MV-4-11 (cell line): ENCODE measurements around the gene ZRANB1.
A peak's percentile ranks its signal among the peaks of the same experiment; 100 is the strongest.

Experiments
- DNase-seq: peaks from one replicate; lab custom pipeline; 2025; lab: John Stamatoyannopoulos, UW

Gene ZRANB1

GRCh38 chr10:124963866-124964720 lies 22.2 kb downstream of the ZRANB1 start:
- DNase-seq: no peak

DNA sequence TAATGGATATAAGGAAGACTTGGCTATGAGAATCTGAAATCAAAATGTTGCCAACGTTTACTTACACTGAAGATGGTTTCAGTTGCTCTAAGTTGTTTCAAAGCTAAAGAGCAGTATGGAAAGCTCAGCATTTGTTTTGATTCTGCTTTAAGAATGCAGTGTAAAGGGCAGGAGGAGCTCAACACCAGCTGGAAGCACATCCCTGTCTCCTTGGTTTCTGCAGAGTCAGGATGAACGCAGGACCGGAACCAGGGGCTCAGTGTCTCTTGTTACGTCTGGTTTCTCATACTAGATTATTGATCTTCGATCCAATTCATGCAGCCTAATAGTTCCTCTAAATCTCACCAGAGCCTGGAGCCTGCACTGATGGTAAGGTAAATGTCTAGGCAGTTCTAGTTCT lies 24.1 kb downstream of the ZRANB1 start:
- no peak for DNase-seq

GRCh38 chr10:124967255-124967654 lies 25.3 kb downstream of the ZRANB1 start:
- no peak for DNase-seq

DNA sequence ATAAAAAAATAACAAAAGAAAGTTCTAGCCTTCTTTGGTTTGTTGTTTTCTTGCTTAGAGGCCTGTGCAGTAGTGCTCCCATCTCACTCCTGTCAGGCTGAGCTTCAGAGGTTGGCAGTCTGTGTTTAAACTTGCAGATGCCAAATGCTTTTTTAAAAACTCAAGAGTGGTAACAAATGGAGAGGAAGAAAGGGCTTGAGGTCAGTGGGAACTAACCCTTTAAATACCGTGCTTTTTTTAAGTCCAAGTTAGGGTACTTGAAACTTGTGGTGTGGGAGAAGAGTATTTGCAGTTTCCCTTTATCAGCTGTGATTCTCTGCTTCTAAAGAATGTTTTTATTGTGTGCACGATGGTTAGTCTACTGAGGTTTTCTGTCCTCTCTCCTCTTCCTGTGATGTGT lies 29.4 kb downstream of the ZRANB1 start:
- DNase-seq: peak; percentile 55

DNA sequence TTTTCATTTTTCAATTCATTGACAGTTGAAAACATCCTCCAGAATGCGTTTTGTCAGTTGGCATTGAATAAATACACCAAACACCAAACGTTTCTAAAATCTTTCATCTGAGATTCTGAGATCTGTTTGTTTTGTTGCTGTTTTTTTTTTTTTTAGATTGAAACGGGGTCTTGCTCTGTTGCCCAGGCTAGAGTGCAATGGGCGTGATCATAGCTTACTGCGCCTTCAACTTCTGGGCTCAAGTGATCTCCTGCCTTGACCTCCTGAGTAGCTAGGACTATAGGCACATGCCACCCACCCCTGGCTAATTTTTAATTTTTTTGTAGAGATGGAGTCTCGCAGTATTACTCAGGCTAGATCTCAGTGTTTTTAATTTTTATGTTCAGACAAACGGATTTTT lies 30.7 kb downstream of the ZRANB1 start:
- DNase-seq: no peak

DNA sequence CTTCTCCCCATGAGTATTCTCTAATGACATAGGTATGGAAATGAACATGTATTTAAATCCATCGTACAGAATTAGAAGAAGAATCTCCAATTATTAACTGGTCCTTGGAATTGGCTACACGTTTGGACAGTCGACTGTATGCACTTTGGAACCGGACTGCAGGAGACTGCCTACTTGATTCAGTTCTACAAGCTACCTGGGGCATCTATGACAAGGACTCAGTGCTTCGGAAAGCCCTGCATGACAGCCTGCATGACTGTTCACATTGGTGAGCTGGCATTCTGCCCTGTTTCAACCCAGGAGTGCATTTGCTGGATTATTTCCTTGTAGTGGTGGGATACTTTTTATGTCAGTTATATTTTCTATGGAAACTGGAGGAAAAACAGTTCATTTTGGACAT lies 32.2 kb downstream of the ZRANB1 start:
- no peak for DNase-seq

GRCh38 chr10:124975977-124976514 lies 34.1 kb downstream of the ZRANB1 start:
- DNase-seq: peak; percentile 24

DNA sequence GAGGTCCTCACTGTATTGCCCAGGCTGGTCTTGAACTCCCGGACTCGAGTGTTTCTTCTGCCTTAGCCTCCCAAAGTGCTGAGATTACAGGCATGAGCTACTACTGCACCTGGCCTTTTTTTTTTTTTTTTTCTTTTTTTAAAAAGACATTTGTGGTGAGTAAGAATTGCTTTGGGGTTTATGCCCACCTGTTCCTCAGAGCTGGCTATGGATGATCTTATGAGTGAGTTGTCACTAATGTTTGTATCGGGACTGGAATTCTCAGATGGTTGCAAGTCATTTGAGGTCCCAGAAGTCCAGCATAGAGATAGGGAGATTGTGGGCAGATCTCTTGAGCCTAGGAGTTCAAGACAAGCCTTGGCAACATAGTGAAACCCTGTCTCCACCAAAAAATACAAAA lies 35.2 kb downstream of the ZRANB1 start:
- no peak for DNase-seq

DNA sequence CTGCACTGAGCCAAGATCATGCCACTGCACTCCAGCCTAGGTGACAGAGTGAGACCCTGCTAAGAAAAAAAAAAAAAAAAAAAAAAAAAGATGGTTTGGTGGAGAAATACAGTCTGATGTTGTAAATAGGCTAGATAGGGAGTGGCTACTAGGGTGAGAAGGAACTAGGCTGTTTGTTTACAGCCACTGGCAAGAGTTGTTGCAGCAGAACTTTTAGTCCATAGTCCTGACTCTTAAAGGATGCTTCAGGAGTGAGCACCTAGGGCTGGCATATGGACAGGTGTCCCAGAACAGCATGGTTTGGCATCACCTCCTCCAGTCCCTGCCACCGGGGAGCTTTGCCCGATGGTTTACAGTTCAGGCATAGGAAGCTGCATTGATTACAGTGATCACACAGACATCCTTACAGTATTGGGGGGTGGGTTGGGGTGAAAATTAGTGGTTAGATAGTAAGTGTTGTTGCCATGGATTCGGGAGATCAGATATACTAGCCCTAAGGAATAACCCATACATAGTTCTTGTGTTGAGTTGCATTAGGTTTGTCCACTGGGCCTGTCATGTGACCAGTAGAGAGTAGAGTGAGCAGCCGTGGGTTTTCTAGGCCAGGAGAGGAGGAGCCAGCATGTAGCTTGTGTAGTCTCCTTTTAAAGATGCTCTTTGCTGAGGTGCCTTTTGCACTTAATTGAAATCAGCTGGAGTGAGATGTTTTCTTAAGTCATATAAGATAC lies 35.9 kb downstream of the ZRANB1 start:
- no peak for DNase-seq

DNA sequence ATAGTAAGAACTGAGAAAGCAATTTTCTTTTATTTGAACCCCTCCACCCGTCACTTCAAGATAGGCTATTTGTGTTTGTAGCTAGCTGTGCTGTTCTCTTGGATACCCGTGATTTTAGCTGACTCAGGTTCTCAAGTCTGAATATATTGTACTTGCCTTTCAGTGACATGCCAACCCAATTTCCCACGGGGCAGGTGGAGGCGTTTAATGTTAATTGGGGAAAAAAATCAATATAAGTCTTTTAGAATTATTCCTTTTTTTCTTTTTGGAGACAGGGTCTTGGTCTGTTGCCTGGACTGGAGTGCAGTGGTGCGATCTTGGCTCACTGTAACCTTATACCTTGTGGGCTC lies 36.4 kb downstream of the ZRANB1 start:
- no peak for DNase-seq

GRCh38 chr10:124983321-124983720 lies 41.4 kb downstream of the ZRANB1 start:
- DNase-seq: peak; percentile 26

GRCh38 chr10:124984376-124984775 lies 42.5 kb downstream of the ZRANB1 start:
- DNase-seq: no peak

DNA sequence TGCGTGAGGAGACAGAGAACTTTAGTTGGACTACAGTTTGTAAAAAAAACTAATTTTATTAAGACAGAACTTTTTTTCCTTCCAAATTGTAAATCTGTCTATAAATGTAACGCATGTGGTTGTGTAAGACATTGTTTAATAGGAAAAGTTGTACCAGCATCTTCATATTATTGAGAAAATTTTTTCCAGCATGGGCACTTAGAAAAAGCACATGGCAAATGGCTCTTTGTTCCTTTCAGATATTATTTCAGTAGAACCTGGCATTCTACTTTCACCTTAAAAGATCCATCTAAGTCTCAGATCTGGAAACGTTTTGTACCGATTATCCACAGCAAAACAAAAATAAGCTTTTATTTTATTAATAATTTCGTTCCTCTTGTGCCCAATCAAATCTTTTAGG lies 43.2 kb downstream of the ZRANB1 start:
- no peak for DNase-seq

DNA sequence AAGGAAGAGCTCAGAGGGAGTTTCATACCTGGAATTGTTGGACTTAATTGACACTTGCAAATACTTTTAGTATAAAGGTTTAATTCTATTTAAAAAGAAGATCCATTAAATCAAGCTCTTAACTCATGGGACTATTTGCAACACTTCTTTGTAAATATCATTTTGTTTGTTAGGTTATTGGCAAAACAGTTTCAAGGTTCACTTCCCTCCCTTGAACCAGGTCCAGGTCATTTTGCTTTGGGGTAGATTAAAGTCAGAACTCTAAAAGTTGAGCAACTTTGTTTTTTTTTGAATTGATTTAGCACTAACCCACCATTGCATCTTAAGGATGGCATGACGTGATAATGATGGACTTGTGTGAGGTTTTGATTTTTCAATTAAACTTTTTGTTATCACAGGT lies 45.9 kb downstream of the ZRANB1 start:
- no peak for DNase-seq

GRCh38 chr10:124988753-124989152 lies 46.8 kb downstream of the ZRANB1 start:
- peak; percentile 49 for DNase-seq

DNA sequence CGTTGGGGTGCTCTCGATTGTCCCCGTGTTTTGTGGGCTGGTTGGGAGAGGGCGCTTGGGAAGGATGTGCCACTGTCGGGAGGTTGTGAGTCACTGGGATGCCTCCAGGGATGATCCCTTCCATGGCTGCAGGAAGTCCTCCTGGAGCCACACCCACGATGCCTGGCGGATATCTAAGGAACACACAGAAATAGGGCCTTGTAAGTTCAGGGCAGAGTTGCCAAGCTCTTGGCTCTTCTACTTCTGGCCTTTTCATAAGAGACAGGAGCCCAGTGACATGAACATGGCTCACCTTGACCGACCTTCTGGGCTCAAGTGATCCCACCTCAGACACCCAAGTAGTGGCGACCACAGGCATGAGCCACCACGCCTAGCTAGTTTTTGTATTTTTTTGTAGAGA lies 47.6 kb downstream of the ZRANB1 start:
- DNase-seq: no peak

GRCh38 chr10:124990671-124991625 lies 49.0 kb downstream of the ZRANB1 start:
- no peak for DNase-seq

DNA sequence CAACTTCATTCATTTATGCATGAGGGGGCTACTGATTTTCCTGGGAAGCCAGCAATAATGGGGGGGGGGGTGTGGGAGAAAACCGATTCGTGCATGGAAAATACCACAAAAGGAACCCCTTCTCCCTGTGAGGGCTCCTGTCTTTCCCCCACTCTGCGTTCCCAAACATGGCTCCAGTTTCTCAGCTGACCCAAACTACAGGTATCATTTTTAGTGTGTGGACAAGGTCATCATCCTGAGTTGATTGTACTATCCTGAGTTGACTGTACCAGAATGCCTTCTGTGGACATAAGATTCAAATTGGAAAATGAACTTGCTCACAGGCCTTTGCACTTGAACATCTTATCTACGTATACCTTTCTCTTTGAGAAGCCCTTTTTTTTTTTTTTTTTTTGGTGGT lies 49.9 kb downstream of the ZRANB1 start:
- DNase-seq: no peak

DNA sequence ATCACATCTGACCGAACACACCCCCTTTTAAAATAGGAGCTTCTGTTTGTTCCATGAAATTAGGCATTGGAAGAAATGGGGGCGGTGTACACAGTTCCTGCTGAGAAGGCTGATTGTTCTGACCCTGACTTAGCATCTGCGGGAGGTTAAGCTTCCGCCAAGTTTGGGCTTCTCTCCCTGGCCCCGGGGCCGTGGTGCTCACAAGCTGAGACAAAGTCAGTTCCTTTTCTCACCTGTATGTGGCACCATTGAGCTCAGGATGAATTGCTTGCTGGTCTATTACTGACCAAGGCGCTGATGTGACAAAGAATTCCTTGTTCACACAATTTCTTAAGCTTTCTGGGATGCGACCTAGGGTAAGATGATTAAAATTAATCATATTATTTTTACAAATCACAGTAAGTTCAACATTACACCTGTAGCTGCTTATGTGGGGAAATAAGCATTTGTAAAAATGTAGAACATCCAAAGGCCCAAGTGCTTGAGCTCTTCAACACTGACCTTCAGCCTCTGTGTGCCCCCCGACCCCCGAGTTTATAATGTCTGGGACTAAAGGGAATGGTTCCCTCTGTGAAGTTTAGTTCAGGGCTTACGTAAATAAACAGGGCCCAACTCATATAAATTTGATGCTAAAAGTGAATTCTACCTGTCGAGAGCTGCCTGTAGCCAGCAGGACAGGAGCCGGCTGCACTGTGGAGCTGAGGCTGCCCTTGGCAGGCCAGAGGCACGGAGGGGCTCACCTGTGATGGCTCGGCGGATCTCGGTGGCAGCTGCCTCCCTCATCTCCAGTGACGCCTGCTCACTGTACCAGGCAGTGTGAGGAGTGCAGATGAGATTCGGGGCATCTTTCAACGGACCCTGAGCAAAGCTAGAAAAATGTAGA lies 50.8 kb downstream of the ZRANB1 start:
- peak; percentile 40 for DNase-seq

GRCh38 chr10:124993345-124993708 lies 51.4 kb downstream of the ZRANB1 start:
- no peak for DNase-seq
